Right renal cortex interstitium (tissue), 3 donors: ENCODE data around the gene PCGF2. TPM values are rescaled to one million over a fixed set of nuclear protein-coding genes. Genes with fewer than 3 reads are reported as not detected.
"Not testable (repeated sequence)": the region's sequence is repeated elsewhere in the genome, so short reads cannot be mapped to it uniquely, and the experiment has no call there.

ENCODE experiments used
- DNase-seq, 3 donors: peaks; one replicate each; pipeline ENCODE4 v3.0.0-alpha.2; 2013; ENCODE audit warnings: low read depth in 3 of 3, low spot score in 2 of 3
- polyA plus RNA-seq, 3 donors: library from polyadenylated mRNA; unstranded; fragments of 120-200 nt; gene quantifications; one replicate each; pipeline ENCODE4 v1.2.1, GENCODE V29; 2013; ENCODE audit not compliant: insufficient read length in 3 of 3

The PCGF2 gene
- polyA plus RNA-seq, 3 donors: 56.6 to 70.4 (median 59.4) TPM

GRCh38 chr17:38738007-38738662, 10.0 kb downstream of the PCGF2 start:
- no peak for DNase-seq

DNA sequence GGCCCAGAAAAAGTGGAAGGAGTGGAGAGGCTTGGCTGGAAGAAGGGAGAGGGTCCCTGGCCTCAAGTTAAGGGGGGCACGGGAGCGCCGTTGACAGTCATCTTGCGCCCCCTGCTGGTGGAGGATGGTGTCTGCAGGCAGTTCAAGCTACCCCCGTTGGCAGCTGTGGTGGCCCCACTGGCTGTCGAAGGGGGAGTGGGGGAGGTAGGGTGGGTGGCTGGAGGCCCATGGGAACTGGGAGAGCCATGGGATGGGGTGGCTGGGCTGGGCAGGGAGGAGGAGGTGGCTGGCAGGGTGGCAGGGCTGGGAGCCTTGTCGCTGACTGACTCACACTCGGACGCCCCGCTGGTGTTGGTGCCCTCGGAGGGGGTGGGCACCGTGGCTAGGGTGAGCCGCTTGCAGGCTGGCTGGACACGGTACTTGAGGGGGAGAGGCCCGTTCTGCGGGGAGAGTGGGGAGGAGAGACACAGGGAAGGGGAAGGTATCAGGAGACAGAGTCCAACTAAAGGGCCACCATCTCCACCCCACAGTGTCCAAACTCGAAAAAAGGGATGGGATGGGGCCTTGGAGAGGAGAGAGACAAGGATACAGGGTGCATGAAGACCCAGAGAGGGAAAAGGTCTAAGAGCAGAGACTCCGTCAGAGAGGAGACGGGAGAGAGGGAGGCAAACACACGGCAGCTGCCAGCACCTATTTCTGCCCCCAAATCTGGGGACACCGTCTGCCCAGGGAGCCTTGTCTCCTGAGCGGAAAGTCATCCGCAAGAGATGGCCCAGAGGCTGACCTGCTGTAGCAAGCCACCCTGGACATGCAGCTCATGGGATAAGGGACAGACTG, 12.8 kb downstream of the PCGF2 start:
- DNase-seq: no peak

- DNase-seq: no peak
Observed at GRCh38 chr17:38733982-38734973, 13.9 kb downstream of the PCGF2 start.

DNA sequence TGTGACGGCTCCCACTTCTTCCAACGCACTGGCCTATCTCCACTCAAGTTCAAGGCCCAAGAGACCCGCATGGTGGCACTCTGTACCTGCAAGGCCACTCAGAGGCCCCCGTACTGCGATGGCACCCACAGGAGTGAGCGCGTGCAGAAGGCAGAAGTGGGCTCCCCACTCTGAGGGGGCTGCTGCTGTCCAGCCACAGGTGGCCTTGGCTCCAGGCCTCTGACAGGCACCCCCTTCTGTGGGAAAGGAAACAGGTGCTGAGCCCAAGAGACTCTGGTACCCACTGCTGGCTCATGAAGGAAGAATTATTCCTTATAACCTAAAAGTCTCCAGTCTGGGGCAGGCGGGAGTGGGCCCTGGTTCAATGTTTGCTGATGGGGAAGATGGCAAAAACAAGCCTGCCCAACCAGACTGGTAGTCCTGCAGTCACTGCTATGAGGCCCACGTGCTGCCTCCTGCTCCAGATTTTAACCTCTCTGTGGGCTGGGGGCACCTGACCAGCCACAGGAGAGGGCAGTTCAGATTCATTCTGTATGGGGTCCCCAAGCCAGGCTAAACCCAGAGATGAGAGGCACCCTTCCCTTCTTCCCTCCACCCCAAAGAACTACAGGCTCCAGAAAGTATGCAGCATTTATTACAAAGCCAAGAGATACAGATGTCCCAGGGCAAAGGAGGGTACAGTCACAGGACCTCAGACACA, 14.7 kb downstream of the PCGF2 start:
- DNase-seq: no peak

GRCh38 chr17:38732376-38733281, 15.5 kb downstream of the PCGF2 start:
- DNase-seq: no peak

- no peak for DNase-seq
Observed at GRCh38 chr17:38731526-38732294, 16.4 kb downstream of the PCGF2 start.

DNA sequence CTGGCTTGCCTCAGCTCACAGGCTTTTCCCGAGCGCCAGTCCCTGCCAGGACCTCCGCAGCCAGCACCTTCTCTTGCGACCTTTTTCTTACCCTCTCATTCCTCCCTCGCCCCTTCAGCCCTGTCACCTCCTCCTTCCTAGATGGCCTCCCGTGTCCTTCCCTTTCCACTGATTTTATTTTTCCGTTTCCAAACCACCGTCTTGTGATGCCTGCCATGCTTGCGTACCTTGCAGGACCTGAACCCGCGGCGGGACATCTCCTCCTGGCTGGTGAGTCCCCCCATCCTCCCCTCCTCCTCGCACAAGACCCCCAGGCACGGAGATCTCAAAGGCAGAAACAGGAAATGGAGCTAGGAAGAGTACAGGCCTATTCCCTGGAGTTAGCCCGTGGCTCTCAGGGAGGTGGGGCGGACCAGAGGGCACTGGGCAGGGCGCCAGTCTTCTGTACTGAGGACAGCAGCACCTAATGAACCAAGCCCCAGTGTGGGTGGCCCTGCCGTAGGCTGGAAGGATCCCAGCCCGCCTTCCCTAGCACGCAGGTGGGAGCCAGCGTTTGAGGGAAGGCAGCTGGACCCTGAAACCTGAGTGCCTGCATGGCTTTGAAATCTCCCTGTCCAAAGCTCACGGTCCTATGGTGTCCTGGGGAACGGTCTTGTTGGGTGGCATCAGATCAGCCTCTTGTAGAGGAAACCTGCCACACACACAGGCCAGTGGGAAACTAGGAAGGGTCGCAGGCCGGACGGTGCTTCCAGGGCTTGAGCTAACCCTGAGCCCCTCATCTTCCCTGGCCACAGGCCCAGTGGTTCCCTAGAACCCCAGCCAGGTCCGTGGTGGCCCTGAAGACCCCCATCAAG, 17.4 kb downstream of the PCGF2 start:
- no peak for DNase-seq

- no peak for DNase-seq
Observed at GRCh38 chr17:38729886-38730525, 18.1 kb downstream of the PCGF2 start, which contains the start of gene CISD3. CISD3 (plus strand) TSS chr17:38730341; CDS start chr17:38730359, 18 bp downstream.

- no peak for DNase-seq
Observed at GRCh38 chr17:38729368-38729885, 18.7 kb downstream of the PCGF2 start.

DNA sequence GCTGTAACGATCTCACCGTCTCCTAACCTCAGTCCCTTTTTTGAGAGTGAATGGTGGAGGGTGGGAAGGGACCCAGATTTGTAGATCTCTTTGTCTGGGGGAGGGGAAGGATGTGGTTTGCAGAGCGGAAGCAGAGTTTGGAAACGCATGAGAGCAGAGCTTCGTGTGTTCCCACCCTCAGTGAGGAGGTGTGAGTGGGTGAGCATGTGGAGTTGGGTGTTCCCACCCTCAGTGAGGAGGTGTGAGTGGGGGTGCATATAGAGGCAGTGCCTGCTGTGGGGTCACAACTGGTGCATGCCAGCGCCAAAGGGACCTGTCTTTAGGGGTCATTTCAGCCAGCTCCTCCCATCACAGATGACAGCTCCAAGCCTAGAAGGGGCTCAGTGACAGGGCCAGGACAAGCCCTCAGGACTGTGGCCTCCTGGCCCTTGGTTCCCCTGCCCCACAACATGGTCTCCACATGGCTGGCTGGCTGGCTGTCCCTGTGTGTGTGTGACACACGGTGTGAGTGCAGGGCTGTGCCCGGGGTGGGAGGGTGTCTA, 19.8 kb downstream of the PCGF2 start:
- no peak for DNase-seq

DNA sequence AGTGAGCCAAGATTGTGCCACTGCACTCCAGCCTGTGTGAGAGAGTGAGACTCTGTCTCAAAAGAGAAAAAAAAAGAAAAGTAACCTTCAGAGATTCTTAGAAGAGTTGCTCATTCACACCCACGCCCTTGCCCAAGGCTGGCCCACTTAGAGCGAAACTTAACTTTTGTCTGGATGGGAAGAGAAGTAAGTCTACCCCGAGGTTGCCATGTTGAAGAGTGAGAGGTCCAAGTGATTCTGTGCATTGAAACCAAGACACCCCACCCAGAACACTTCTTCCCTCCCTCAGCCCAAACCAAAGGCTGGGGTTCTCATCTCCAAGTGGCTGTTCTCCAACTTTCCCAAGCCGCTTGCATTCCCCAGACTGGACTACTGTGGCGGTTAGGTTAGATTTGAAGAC, 20.4 kb downstream of the PCGF2 start:
- no peak for DNase-seq

- DNase-seq: not testable (repeated sequence)
Observed at GRCh38 chr17:38726145-38726544, 22.0 kb downstream of the PCGF2 start.

- no peak for DNase-seq
Observed at GRCh38 chr17:38725066-38725465, 23.1 kb downstream of the PCGF2 start.

DNA sequence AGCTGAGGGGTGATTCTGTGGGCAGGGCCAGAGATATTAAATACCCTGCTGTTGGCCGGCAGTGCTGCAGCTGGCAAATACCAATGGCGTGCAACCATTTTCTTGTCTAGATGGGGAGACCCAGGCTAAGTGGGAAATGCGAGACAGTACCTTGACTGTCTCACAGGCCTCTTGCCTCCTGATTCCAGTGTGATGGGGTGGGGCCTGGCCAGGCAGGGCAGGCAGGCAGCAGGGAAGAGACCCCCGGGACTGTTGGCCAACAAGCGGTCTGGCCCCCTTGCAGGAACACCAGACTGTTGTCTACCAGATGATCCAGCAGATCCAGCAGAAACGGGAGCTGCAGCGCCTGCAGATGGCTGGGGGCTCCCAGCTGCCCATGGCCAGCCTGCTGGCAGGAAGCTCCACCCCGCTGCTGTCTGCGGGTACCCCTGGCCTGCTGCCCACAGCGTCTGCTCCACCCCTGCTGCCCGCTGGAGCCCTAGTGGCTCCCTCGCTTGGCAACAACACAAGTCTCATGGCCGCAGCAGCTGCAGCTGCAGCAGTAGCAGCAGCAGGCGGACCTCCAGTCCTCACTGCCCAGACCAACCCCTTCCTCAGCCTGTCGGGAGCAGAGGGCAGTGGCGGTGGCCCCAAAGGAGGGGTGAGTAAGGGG, 23.7 kb downstream of the PCGF2 start:
- DNase-seq: no peak

DNA sequence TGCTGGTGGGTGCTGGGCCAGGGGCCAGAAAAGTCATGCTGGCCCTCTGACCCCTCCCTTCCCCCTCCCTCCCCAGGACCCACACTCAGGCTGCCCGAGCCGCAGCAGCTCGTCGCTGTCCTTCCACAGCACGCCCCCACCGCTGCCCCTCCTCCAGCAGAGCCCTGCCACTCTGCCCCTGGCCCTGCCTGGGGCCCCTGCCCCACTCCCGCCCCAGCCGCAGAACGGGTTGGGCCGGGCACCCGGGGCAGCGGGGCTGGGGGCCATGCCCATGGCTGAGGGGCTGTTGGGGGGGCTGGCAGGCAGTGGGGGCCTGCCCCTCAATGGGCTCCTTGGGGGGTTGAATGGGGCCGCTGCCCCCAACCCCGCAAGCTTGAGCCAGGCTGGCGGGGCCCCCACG, 26.3 kb downstream of the PCGF2 start:
- DNase-seq: no peak

GRCh38 chr17:38720941-38721340, 27.2 kb downstream of the PCGF2 start:
- no peak for DNase-seq
